Colonic mucosa (tissue), 4 donors: Measurements from ENCODE around the gene AGBL4. TPM values are rescaled to one million over a fixed set of nuclear protein-coding genes. Genes with fewer than 3 reads are reported as not detected.
"Not testable (repeated sequence)": the region's sequence is repeated elsewhere in the genome, so short reads cannot be mapped to it uniquely, and the experiment has no call there.

ENCODE experiments used
- DNase-seq: peaks from one replicate; pipeline ENCODE4 v3.0.0-alpha.2; 2020
- H3K27ac ChIP-seq: fragments of 200-600 bp; one replicate; pipeline ENCODE4 v1.8.0; 2021
- H3K27me3 ChIP-seq: fragments of 200-600 bp; one replicate; pipeline ENCODE4 v1.8.0; 2021
- H3K36me3 ChIP-seq: fragments of 200-600 bp; one replicate; pipeline ENCODE4 v1.8.0; 2021
- H3K4me1 ChIP-seq: fragments of 200-600 bp; one replicate; pipeline ENCODE4 v1.8.0; 2021; ENCODE audit warnings: mild to moderate bottlenecking
- H3K4me3 ChIP-seq: fragments of 200-600 bp; one replicate; pipeline ENCODE4 v1.8.0; 2021
- H3K9ac ChIP-seq, 2 donors: one replicate each; pipeline ENCODE4 v1.7.0; 2013; ENCODE audit warnings: control low read depth in 2 of 2, low read depth in 2 of 2, low read length in 2 of 2
- H3K9me3 ChIP-seq: fragments of 200-600 bp; one replicate; pipeline ENCODE4 v1.8.0; 2021
- intact Hi-C: fragments of 100-400 bp; cut with DNase I; formaldehyde crosslinking; loops from one replicate; pipeline ENCODE4 v1.14.1; 2022
- total RNA-seq, 2 donors: library from RNA; stranded (reverse); fragmentation: NEBNext Ultra II Directional in 1 of 2; extraction: Animal tissue kit (Norgen Biotek cat#: 25700) in 1 of 2; gene quantifications; one replicate each; pipeline ENCODE4 v1.2.1, GENCODE V29; 2021
- TF ChIP-seq, protein P1 (sequence below): fragments of 200-600 bp; IDR thresholded peaks from one replicate; pipeline ENCODE4 v1.8.0; 2022; ENCODE audit warnings: antibody characterized with exemption, mild to moderate bottlenecking
- donor health status: healthy.
- donor health status: DM: no; HTN: no; CAD: no.
- donor health status: DM: no; HTN: no; CAD: no.

The AGBL4 gene
- total RNA-seq, 2 donors from 2014 or later, result 0.24 to 0.30 TPM

DNA sequence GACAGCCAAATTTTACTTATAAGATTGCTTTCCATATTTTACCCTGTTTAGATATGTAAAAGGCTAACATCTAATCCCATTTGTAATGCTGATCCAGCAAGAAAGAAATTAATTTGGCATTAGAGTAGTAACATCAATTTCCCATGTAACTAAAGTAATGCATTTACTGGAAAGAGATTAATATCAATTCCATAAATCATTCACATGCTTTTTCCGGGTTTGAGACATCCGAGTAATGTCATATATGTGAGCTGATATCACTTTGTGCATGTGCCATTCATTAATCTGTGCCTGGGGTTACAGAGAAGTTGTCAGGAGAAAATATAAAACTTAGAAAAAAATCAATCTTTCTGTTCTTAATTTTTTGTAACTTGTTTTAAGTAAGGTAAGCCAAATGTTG lies 206.1 kb downstream of the AGBL4 start:
- Histone ChIP-seq H3K9ac (no peak overlapping the region), H3K4me3 (no peak overlapping the region), H3K27ac (no peak overlapping the region), H3K4me1 (no peaks in the 10 kb centered on the region), H3K27me3 (no peaks in the 10 kb centered on the region), H3K9me3 (no peaks in the 10 kb centered on the region), H3K36me3 (no peaks in the 10 kb centered on the region)
- intact Hi-C loops, result no loop called here
- DNase-seq, result no peak
- TF ChIP-seq, protein P1, sequence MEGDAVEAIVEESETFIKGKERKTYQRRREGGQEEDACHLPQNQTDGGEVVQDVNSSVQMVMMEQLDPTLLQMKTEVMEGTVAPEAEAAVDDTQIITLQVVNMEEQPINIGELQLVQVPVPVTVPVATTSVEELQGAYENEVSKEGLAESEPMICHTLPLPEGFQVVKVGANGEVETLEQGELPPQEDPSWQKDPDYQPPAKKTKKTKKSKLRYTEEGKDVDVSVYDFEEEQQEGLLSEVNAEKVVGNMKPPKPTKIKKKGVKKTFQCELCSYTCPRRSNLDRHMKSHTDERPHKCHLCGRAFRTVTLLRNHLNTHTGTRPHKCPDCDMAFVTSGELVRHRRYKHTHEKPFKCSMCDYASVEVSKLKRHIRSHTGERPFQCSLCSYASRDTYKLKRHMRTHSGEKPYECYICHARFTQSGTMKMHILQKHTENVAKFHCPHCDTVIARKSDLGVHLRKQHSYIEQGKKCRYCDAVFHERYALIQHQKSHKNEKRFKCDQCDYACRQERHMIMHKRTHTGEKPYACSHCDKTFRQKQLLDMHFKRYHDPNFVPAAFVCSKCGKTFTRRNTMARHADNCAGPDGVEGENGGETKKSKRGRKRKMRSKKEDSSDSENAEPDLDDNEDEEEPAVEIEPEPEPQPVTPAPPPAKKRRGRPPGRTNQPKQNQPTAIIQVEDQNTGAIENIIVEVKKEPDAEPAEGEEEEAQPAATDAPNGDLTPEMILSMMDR, result no peak

DNA sequence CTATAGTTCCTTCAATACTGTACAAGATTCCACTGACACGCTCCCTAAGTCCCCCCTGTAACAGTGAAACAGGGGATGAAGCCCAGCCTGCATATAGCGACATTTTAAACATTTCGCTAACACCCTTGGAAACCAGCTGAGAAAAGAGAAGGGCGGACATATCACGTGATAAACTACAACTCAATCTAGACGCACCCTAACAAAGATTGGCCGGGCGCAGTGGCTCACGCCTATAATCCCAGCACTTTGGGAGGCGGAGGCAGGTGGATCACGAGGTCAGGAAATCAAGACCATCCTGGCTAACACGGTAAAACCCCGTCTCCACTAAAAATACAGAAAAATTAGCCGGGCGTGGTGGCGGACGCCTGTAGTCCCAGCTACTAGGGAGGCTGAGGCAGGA lies 236.7 kb downstream of the AGBL4 start:
- intact Hi-C loops, H3K9me3 ChIP-seq, DNase-seq, H3K4me1 ChIP-seq, H3K27me3 ChIP-seq, H3K36me3 ChIP-seq, H3K9ac ChIP-seq, H3K27ac ChIP-seq, H3K4me3 ChIP-seq: not testable (repeated sequence)

DNA sequence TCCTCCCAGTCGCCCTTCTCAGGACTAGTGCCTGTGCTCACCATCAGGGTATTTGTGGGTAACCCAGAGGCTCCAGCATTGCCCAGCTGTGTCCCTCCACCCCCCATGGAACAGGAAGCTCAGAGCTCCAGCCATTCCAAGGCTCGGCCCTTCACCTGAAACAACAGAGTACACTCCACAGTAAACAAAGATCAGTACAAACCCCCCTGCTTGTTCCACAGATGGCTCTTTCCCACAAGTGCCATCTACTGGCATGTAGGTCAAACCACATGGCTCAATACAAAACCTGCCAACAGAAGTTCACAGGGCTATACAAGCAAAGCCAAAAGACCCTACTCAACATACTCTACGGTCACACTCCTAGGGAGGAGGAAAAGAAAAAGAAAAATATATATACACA lies 258.7 kb downstream of the AGBL4 start:
- Histone ChIP-seq H3K27ac (no peak overlapping the region), H3K4me3 (no peak overlapping the region), H3K9me3 (no peaks in the 10 kb centered on the region), H3K36me3 (no peaks in the 10 kb centered on the region), H3K9ac (no peak overlapping the region), H3K4me1 (no peaks in the 10 kb centered on the region), H3K27me3 (no peaks in the 10 kb centered on the region)
- intact Hi-C loops, result no loop called here
- DNase-seq, result no peak
- TF ChIP-seq, protein P1, result no peak

DNA sequence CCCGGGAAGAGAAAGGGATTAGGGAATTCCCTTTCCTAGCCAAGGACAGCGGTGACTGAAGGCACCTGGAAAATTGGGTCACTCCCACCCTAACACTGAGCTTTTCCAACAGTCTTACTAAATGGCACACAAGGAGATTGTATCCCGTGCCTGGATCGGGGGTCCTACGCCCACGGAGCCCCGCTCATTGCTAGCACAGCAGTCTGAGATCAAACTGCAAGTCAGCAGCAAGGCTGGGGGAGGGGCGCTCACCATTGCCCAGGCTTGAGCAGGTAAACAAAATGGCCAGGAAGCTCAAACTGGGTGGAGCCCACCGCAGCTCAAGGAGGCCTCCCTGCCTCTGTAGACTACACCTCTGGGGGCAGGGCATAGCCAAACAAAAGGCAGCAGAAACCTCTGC lies 285.6 kb downstream of the AGBL4 start:
- DNase-seq, H3K27me3 ChIP-seq, H3K36me3 ChIP-seq, intact Hi-C loops, H3K4me3 ChIP-seq, H3K4me1 ChIP-seq, H3K9ac ChIP-seq, H3K9me3 ChIP-seq, H3K27ac ChIP-seq: not testable (repeated sequence)

DNA sequence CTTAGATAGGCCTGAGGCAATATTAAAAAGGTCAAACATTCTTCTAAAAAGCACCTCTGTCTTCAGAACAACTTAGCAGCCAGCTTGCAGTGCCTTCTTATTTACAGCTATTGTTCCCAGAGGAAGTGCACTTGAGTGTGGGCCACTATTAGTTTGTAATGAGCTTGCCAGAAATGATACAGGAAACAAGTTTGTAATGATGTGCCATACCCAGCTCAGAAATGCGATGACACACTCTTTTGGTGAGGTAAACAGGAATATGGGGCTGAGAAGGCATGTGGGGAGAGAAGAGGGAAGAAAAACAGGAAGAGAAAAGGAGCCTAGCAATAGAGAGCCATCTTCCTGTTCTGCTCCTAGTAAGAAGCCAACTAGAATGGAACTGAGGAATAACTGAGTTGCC lies 295.4 kb downstream of the AGBL4 start:
- H3K27ac ChIP-seq, result no peak overlapping the region
- H3K36me3 ChIP-seq, result no peaks in the 10 kb centered on the region
- no peak overlapping the region for H3K9ac ChIP-seq
- DNase-seq, result no peak
- H3K27me3 ChIP-seq, result no peaks in the 10 kb centered on the region
- no peak overlapping the region for H3K4me3 ChIP-seq
- intact Hi-C loops, result no loop called here
- TF ChIP-seq, protein P1, result no peak
- H3K4me1 ChIP-seq, result no peaks in the 10 kb centered on the region
- no peaks in the 10 kb centered on the region for H3K9me3 ChIP-seq

DNA sequence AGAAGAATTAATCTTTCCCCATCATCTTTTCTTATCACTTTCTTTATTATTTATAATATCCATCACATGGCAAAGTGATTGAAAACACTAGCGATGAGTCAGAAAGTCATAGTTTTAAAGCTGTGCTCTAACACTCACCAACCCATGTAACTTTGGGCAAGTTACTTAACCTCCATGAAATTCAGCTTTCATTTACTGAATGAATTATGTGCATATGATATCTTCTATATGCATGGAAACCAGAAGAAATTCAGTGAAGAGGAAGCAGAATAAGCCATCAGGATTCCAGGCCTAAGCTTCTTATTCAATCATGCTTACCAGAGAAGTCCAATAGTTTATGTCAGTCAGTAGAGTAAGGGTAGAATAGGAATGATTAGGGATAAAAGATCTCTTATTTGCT lies 300.1 kb downstream of the AGBL4 start:
- intact Hi-C loops, result no loop called here
- no peaks in the 10 kb centered on the region for H3K4me1 ChIP-seq
- H3K9ac ChIP-seq, result no peak overlapping the region
- H3K27ac ChIP-seq, result no peak overlapping the region
- TF ChIP-seq, protein P1, result no peak
- no peaks in the 10 kb centered on the region for H3K27me3 ChIP-seq
- no peaks in the 10 kb centered on the region for H3K9me3 ChIP-seq
- H3K36me3 ChIP-seq, result no peaks in the 10 kb centered on the region
- H3K4me3 ChIP-seq, result no peak overlapping the region
- DNase-seq, result no peak

DNA sequence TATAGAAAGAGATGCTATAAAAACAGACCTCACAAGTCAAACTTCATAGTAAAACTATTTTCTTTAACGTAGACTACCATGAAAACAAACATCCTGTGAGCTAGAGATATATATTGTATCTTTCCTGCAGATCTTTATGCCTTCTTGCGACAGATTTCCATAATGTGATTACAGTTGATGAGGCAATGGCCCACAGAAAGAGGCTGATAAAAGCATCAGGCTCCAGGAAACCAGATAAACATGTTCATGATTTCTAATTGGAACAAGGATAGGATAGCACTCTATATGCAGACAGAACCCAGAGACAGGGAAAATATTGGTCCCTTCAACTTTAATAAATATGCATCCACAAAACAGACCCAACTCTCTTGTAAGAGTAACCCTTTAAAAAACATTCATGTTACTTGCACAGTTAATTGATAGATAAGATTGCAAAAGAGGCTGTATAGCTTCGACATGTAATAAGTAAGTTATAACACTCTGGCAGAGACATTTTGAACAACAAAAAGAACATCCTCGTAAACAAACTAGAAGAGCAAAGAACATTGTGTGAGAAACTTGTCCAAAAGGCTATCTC lies 329.4 kb downstream of the AGBL4 start:
- TF ChIP-seq, protein P1, result no peak
- DNase-seq, result no peak
- Histone ChIP-seq H3K4me3 (no peak overlapping the region), H3K9me3 (no peaks in the 10 kb centered on the region), H3K27me3 (no peaks in the 10 kb centered on the region), H3K36me3 (no peaks in the 10 kb centered on the region), H3K4me1 (no peaks in the 10 kb centered on the region), H3K27ac (no peak overlapping the region), H3K9ac (no peak overlapping the region)
- intact Hi-C loops, result no loop called here
